Retinal pigment epithelial cell (primary cell): ENCODE data around the gene DUT.

Source experiments
- DNase-seq: peaks from one replicate; pipeline ENCODE4 v3.0.0-alpha.2; 2010; ENCODE audit warnings: low read depth
- H3K4me3 ChIP-seq: 2 replicates; pipeline ENCODE4 v1.5.1; 2011; ENCODE audit warnings: mild to moderate bottlenecking, low read length, control low read depth, moderate library complexity
- TF ChIP-seq, protein P1 (sequence below): conservative IDR thresholded peaks from 2 replicates; pipeline ENCODE4 v1.5.1; 2011; ENCODE audit warnings: low read depth, low read length, control low read depth, inconsistent platforms

Gene DUT

DNA sequence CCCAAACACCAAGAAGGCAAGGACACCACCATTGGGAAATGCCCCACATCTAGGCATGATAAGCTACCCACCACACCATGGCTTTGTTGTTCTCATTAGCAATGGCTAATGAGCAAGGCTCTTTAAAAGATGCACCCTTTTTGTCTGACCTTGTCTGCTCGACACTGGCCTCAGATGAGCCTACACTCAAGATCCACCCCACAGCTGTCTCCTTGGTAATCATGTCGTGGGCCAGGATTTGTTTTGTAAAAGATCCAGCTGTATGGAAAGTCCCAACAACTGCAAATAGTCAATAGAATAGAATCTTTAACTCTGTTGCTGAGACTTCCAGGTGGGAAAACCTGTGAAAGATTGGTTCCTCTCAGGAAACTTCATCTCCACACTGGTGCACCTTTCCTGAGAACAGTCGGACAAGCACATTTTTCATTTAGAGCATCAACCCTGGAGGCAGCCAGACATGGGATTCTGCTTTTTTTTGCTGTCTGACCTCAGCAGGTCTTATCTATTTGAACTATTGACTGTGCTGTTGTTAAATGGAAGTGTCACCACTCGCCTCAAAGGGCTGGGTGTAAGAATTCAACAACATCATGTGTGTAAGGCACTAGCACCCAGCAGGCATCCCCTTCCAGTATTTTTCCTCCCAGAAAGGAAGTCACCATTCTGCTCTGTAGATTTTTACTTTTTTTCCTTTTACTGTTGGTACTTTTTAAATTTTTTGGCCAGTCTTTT lies 35.5 kb downstream of the DUT start:
- no peak overlapping the region for H3K4me3 ChIP-seq
- TF ChIP-seq, protein P1, sequence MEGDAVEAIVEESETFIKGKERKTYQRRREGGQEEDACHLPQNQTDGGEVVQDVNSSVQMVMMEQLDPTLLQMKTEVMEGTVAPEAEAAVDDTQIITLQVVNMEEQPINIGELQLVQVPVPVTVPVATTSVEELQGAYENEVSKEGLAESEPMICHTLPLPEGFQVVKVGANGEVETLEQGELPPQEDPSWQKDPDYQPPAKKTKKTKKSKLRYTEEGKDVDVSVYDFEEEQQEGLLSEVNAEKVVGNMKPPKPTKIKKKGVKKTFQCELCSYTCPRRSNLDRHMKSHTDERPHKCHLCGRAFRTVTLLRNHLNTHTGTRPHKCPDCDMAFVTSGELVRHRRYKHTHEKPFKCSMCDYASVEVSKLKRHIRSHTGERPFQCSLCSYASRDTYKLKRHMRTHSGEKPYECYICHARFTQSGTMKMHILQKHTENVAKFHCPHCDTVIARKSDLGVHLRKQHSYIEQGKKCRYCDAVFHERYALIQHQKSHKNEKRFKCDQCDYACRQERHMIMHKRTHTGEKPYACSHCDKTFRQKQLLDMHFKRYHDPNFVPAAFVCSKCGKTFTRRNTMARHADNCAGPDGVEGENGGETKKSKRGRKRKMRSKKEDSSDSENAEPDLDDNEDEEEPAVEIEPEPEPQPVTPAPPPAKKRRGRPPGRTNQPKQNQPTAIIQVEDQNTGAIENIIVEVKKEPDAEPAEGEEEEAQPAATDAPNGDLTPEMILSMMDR: no peak
- no peak for DNase-seq

DNA sequence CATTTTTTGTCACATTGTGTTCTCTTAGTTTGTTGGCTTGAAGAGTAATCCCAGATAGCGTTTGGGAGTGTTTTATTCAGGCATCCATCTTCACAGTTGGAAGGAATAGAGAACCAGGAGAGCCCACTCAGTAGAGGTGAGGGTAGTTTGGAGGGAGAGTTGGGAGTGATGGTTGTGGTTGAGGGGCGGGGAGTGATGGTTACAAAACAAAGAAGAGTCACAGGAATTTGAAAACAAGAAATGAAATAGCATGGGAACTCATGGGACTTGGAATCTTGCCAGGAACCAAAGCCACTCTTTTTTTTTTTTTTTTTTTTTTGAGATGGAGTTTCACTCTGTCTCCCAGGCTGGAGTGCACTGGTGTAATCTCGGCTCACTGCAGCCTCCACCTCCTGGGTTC lies 36.3 kb downstream of the DUT start:
- no peak overlapping the region for H3K4me3 ChIP-seq
- TF ChIP-seq, protein P1: no peak
- no peak for DNase-seq

DNA sequence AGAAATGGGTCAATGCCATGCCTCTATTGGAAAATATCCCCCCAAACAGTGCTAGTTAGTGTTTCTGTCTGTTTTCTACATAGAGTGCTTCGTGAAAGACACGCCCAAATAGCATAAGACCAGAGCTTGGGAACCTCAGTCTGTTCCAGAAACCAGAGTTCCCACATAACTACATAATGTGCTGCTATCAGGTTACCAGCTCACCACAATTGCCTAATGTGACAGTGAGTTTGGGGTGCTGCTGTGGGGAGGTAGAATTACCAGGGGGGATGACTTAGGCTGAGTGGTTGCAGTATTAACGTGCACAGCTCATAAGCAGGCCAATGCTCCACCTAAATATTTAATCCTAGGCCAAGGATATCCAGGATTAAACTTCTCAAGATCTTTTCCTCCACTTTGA lies 39.2 kb downstream of the DUT start:
- H3K4me3 ChIP-seq: no peak overlapping the region
- TF ChIP-seq, protein P1: no peak
- peak; percentile 71 for DNase-seq

DNA sequence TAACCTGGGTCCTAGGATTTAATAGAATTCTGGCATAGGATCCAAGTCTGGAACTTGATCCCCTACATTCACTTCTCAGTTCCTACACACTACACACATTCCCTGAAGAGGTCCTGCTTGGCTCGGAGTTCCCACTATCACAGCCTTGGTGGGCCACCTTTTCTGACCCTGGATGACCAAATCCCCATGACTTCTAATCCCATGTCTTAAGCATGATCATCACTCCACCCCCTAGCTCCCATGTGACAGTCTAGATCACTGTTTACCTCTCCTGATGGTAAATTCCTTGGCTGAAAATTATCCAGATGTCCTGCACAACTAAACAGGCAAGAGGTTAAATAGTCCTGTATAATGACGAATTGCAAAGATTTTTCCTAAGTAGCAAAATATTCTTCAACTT lies 40.3 kb downstream of the DUT start:
- TF ChIP-seq, protein P1: no peak
- no peak overlapping the region for H3K4me3 ChIP-seq
- DNase-seq: no peak

DNA sequence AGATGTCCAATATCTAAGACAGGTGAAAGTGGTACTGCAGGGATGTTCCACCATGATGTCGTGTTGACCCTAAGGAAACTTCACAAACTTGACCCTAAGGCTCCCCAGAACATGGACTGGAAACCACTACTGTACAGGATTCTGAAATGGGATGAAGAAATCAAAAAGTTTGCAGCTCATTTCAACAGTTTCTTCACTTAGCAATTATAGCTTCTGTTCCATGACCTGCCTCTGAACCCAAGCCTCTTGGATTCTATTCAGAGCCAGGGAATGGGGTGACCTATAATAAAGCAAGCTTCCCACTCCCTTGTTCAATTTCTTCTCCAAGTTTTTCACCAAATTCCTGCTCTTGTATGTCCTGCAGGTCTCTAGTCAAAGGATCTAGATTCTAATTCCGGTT lies 40.7 kb downstream of the DUT start:
- no peak overlapping the region for H3K4me3 ChIP-seq
- TF ChIP-seq, protein P1: no peak
- DNase-seq: no peak

DNA sequence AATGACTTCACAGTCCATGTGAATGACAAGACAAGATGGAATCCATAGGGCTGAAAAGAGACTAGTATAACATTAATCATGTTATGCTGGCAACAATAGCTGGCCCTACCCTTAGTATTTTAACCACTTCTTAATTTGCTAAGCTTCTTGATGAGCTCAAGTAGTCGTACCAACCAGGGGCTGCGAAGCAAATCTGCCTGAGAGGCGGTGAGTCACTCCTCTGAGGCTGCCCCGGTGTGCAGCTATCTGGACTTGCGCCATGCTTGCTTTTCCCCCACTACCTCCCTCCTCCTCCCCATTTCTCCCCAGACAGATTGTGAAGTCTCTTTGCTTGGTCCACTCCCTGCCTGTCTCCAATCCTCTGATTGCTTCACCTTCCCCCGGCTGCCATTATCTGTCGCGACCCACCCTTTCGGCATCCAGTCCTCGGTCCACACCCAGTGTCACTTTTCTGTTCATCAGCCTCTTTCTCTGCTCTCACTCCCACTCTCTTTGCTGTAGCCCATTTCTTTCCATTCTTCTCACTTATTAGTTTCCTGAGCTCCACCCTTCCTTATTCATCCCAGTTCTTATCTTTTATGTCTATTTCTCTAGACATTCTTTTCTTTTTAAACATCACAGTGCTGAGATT lies 42.7 kb downstream of the DUT start:
- no peak overlapping the region for H3K4me3 ChIP-seq
- DNase-seq: peak; percentile 84
- TF ChIP-seq, protein P1: no peak

DNA sequence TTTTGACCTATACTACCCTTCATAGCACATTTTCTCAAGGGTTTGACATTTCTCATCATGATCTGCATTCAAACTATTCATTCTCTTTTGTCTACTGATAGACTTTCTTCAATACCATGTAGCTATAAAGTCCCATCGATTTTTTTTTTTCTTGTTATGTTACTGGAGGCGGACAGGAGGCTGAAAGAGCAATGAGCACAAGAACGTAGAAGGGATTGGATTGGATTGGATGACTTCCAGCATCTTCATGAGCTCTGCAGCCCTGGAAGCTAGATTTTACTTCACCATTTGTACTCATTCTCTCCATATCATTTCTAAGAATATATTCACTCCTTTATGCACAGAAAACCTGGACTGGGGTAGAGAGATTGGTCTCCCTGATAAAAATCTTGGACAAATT lies 43.2 kb downstream of the DUT start:
- TF ChIP-seq, protein P1: no peak
- no peak for DNase-seq
- H3K4me3 ChIP-seq: no peak overlapping the region
